ENCODE data around the gene FEV.

The FEV gene

GRCh38 chr2:218975060-218975777 is 9.8 kb downstream of the FEV start:
- DNase-seq (ENCODE audit: low read depth in 2 of 2) = no peak

DNA sequence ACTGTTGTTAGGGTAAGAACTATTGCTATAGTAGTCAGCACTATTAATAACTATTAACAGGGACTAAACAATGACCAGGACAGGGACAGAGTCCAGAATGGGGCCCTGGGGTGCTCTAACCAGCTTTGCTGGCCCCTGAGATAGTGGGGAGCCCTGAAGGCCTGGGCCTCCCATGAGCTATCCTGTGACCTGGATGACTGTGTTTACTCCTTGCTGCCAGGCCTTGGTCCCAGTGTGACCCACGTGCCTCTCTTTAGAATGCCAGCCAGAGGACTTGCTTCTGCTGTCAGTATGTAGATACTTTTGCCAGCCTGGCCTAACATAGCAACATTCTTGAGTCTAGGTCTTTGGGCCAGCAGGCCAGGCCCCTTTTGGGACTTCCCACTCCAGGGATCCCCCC is 14.1 kb downstream of the FEV start:
- DNase-seq (ENCODE audit: low read depth in 2 of 2) = no peak

DNA sequence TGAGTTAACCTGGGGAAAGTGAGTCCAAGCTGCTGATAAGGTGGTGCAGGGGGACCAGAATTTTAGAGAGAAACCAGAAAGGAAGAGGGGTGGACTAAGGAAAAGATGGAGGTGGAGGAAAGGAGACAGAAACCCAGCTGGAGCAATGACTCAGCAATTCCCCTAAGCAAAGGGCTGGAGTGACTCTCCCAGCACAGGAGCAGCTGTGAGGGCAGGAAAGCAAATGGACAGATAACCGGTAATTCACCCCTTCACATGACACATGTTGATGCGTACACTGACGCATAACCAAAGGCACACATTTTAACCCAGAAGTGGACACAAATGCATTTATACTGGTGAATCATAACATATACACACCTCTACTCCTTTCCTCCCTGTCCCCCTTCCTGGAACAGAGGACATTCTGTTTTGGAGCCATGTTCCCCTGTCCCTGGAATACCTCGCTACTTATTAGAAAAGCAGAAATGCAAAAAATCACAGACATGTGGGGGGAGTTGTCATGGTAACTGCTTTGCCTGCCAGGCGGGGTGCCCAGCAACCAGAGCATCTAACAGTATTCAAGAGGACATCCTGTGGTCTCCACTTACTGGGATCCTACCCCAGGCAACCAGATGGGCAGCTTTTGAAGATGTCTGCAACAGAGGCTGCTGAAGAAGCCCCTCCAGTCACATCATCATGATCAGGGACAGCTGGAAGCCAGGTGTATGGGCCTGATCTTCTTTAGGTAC is 20.8 kb downstream of the FEV start:
- no peak for DNase-seq (ENCODE audit: low read depth in 2 of 2)

- no peak for DNase-seq (ENCODE audit: low read depth in 2 of 2)
Observed at GRCh38 chr2:218963601-218964000, 21.4 kb downstream of the FEV start.

- DNase-seq (ENCODE audit: low read depth in 2 of 2) = peak in 1 of 2 donors; percentile 55
Observed at GRCh38 chr2:218962859-218963492, 22.0 kb downstream of the FEV start.

GRCh38 chr2:218961651-218962570 is 23.1 kb downstream of the FEV start:
- DNase-seq (ENCODE audit: low read depth in 2 of 2) = no peak

DNA sequence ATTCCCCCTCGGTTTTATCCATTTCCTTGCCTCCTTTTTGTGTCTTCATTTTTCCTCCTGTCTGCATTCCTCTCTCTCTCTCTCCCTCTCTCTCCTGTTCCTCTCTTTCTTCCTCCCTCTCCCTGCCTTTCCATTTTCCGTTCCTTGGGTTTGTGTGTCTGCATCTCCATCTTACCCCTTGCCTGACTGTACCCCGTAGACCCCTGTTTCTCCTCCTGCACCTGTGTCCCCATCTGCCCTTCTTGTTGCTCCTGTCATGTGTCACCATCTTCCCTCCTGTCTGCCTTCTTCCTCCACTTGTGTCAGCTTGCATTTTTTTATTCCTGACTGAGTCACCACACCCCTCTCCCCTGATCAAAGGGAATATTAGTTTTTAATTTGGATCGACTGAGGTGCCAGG is 23.8 kb downstream of the FEV start:
- no peak for DNase-seq (ENCODE audit: low read depth in 2 of 2)

GRCh38 chr2:218960309-218961165 is 24.4 kb downstream of the FEV start:
- DNase-seq (ENCODE audit: low read depth in 2 of 2) = no peak

- no peak for DNase-seq (ENCODE audit: low read depth in 2 of 2)
Observed at GRCh38 chr2:218959761-218960308, 25.1 kb downstream of the FEV start.

DNA sequence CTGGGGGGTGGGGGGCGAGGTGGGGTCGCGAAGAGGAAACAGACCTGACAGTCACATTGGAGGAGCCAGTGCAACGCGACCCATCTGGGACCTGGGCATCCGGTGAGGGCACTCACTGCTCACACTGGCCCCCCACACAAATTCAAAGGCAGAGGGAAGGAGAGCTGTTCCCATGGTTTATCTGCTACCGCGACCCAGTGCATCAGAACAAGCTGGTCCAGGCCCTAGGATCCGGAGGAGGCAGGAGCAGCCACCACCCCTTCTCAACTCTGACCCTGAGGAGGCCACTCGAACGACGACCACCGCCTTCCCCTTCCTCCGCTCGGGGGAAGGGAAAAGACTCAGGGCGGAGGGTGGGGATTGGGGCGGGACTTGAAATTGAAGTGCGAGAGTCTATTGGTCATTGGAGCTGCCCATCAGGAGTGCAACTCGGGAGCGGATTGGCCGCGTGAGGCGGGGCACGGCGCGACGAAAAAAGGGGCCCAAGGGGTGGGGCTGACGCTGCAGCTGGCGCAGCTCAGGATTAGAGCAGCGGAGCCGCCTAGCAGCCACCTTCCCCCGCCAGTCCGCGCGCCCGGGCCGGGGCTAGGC is 25.7 kb downstream of the FEV start, which contains the start of gene CDK5R2:
TSS of gene CDK5R2 (plus strand) at position 526 of the 591 bp plus-strand sequence. CDS start 155 bp downstream, outside the sequence.
- DNase-seq (ENCODE audit: low read depth in 2 of 2) = peak; percentile 72 to 79

DNA sequence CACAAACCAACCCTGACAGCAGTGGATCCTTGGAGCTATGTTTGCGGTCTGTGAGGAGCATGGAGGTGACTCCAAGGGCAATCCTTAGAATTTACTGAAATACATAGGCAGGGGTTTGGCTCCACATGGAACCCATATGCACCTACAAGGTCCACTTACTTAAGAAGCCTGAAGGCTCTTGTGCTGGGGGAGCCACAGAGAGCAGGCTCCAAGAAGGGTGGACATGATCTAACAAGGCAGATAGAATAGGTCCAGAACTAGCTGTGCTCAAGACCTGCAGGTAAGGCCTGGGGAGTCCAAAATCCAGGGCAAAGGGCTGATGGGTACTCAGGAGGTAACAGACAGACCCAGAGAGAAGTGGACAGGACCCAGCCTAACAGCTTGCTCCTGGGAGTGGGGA is 26.7 kb downstream of the FEV start:
- DNase-seq (ENCODE audit: low read depth in 2 of 2) = no peak

GRCh38 chr2:218957671-218958070 is 27.3 kb downstream of the FEV start:
- DNase-seq (ENCODE audit: low read depth in 2 of 2) = no peak

DNA sequence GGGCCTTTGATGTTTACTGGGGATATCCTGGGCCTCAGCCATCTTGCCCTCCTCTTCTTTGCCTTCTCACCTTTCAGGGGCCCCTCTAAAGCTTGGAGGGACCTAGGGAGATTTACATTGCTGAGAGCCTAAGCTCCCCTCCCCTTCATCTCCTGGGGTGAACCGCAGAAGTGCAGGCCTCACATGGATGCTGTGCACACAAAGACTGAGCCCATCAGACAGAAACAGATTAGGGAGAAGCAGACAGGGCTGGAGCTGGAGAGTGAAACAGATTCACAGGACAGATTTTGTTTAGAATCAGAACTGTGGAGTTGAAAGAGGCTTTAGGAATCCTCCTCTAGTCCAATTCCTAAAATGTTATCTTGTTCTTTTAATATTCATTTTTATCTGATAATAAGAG is 28.9 kb downstream of the FEV start:
- DNase-seq (ENCODE audit: low read depth in 2 of 2) = no peak

- no peak for DNase-seq (ENCODE audit: low read depth in 2 of 2)
Observed at GRCh38 chr2:218954541-218955300, 30.3 kb downstream of the FEV start.

DNA sequence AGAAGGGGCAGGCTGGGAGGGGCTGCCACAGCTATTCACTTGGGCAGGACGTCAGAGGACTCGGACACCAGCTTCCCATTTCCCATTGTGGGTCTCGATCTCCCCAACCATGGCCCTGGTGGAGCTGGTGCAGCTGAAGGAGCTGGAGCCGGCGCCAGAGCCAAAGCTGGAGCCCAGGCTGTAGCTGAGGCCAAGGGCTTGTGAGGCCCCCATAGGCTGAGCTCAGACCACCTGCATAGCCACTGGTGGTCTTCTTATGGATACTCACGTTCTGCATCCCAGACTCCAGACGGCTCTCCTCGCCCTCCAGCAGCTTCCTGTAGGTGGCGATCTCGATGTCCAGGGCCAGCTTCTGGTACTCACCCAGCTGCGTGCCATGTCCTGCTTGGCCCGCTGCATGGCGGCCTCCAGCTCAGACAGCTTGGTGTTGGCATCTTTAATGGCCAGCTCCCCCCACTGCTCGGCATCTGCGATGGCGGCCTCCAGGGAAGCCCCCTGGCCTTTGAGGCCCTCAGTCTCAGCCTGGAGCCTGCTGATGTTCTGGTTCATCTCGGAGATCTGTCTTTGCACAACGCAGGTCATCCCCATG is 31.5 kb downstream of the FEV start:
- DNase-seq (ENCODE audit: low read depth in 2 of 2) = no peak

DNA sequence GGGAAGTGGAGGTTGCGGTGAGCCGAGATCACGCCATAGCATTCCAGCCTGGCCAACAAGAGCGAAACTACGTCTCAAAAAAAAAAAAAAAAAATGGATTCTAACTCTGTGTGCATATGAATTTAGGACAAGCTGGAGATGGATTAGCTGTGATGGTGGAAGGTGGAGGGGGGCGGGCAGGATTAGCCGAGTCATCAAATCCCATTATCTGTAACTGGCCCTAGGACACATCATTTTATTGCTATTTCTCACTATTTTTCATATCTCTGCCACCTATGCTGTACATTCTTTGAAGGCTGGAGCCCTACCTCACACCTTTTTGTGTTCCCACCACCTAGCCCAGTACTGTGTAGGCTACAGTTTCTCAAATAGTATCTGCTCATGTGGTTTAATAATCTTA is 32.8 kb downstream of the FEV start:
- DNase-seq (ENCODE audit: low read depth in 2 of 2) = no peak

DNA sequence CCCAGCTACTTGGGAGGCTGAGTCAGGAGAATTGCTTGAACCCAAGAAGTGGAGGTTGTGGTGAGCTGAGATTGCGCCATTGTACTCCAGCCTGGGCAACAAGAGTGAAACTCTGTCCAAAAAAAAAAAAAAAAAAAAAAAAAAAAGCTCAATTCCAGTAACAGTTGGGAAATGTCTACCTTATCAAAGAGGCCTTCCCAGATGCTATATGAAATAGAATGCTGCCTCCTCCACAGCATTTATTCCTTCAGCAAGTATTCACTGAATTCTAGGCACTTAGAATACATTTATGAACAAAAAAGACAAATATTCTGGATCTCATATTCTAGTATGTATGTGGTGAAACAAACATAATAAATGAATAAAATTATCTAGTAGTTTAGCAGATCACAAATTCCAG is 38.4 kb downstream of the FEV start:
- no peak for DNase-seq (ENCODE audit: low read depth in 2 of 2)

DNA sequence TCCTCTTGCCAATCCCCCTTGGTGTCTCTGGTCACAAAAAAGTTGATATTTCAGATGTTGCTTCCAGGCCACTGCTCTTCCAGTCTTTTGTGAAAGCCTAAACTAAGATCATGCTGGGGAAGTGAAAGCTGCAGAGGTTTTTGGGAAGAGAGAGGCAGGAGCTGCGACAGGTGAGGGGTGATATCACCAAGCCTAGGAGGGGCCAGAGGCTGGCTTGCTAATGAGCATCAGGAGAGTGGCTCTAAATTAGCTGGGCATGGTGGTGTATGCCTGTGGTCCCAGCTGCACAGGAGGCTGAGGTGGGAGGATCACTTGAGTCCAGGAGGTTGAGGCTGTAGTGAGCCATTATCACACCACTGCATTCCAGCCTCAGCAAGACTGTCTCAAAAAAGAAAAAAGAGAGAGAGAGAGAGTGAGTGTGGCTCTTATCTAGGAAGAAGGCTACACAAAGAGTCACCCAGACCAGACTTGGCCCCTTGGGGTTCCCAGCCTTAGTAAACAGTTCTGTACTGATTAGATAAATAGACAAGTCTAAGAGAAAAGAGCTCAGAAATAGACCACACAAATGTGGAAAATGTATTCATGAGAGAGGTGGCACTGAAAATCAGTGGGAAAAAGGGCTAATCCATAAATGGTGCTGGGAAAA is 40.1 kb downstream of the FEV start:
- no peak for DNase-seq (ENCODE audit: low read depth in 2 of 2)
